Activated effector memory CD4-positive, alpha-beta T cell treated with anti-CD3 and anti-CD28 coated beads, Interleukin-2, amount 50 U/mL, for 16 hours (primary cell): ENCODE data around the gene UNC79.

Experiments
- DNase-seq: peaks from one replicate; pipeline ENCODE4 v3.0.0-alpha.2; 2020

The UNC79 gene

DNA sequence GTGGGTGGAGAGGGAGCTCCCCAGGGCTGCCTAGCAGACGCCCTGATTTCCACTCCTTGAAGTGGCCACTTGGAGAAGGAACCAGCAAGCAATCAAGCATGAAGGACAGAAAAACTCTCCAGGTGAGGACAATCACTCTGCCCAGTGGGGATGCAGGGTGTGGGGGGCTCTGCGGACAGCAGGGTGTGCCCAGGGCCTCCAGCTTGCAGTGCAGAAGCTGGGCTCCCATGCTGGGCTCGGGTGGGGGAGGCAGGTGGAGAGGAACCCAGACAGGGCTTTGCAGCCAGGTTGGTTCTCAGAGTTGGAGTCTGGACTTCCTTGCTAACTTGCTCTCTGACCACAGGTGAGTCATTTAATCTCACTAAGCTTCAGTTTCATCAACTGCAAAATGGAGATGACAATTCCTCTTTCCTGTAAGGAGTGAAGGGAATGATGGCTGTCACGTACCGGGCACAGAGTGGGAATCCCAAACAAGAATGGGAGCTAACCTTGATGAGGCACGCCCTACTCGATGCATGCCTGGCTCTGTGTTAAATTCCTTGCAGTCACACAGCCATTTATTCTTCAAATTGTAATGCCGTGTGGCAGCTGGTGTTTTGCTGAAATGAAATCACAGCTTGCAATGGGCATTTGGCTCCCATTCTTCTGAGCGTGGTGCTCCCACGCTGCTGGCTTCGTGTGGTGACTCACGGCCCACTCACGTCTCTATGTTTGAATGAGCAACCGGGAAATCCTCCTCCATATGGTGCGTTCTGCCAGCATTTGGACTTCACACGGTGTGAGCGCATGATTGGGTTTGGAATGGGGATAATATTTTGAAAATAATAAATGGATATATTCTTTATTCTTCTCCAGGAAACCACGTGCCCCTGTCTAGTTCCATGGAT, 282.3 kb downstream of the UNC79 start:
- DNase-seq: no peak

- no peak for DNase-seq
Observed at GRCh38 chr14:93713726-93714405, 283.1 kb downstream of the UNC79 start.

DNA sequence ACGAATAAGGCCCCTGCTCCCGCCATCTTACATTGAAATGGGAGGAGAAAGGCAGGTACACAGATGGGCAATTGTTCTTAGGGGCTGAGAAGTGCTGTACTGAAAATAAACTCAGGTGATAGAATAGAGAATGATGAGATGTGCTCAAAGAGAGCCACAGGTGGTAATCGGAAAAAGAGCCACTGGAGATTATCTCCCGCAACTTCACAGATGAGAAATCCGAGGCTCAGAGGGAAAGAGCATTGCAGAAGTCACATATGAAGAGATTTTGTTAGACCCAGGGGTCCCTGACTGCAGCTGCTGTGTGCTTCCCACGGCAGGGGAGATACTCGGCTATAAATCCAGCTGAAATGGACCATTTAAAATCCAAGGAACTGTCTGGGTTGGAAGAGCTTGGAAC, 283.9 kb downstream of the UNC79 start:
- DNase-seq: no peak

DNA sequence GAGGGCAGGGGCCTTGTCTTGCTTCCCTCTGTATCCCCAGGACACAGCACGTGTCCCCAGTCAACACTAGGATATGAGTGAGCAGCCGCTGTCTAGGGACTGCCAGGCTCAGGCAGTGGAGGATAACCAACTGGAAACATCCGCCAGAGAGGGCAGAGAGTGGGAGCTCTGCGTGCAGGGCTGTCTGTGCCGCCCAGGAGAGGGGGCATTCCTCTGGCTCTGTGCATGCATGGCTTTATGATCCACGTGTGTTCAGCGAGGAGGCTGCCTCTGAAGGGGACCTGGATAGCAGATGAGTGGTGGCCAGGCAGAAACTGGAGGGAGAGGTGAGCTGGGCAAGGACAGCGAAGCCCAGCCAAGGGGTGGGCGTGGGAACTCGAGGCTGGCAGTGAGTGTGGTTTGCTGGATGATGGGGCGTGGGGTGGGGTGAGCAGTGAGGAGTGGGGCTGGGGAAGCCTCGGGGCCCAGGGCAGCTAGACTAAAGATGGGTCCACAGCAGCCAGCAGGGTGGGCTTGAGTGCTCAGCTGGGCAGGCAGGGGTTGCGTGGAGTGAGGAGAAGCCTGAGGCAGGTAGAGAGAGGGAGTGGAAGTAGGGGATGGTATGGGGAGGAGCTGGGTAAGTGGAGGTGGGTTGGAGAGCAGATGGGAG, 284.7 kb downstream of the UNC79 start:
- no peak for DNase-seq

DNA sequence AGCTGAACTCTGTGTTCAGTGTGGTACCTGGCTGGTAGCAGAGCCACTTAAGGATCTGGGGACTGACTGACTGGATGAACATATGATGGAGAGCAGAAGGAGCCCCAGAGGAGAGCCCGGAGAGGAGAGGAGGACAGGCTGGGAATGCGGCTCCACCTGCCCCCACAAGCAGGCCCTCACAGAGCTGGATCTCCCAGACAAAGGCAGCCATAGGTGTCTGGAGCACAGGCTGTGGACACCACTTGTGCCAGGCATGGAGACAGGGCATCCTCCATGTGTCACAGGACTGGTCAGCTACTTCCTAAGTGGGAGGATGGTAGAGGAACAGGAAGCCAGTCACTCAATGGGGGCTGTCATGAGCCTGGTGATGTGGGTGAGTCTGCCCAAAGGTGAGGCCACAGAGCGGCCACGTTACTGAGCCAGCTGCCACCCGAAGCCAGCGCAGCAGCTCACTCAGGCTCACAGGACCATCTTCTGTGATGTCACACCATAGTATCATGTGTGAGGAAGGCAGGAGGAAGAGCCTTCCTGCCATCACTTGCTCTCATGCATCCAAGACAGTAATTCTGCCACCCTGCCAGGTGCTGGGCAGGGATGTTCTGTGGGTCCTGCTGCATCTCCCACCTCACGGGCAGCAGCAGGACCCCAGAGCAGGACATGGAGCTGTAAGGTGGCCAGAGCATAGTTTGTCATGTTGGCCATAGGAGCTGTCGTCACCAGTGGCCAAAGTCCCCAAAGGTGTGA, 285.4 kb downstream of the UNC79 start:
- no peak for DNase-seq

GRCh38 chr14:93716746-93717667, 286.3 kb downstream of the UNC79 start:
- DNase-seq: peak; percentile 51

DNA sequence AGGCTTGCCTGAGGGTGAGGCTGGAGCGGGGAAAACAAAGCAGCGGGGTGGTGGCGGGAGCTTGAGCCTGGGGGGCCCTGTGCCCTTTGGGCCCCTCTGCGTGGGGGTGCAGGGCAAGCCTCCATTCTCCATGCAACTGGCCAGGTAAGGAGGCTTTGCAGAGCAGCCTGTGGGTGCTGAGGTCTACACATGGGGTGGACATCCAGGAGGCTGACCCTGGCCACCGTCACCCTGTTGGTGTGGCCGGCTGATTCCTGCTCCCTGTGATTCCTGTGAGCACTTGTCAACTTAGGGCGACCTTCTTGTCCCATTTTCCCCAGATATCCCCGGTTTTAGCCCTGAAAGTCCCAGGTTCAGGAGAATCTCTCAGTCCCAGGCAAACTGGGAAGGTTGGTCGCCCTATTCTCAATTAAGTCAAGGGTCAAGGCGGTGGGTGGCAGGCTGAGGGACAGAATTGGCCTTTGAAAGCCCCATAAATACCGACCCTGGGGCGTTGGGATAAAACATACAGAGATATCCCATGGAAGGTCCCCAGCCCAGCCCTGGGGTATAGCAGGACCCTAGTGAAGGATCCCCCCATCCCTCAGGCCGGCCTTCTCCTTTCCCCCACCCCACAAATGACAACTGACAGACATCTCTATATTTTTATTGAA, 287.1 kb downstream of the UNC79 start:
- DNase-seq: peak; percentile 39

GRCh38 chr14:93719256-93719655, 288.5 kb downstream of the UNC79 start:
- DNase-seq: no peak

DNA sequence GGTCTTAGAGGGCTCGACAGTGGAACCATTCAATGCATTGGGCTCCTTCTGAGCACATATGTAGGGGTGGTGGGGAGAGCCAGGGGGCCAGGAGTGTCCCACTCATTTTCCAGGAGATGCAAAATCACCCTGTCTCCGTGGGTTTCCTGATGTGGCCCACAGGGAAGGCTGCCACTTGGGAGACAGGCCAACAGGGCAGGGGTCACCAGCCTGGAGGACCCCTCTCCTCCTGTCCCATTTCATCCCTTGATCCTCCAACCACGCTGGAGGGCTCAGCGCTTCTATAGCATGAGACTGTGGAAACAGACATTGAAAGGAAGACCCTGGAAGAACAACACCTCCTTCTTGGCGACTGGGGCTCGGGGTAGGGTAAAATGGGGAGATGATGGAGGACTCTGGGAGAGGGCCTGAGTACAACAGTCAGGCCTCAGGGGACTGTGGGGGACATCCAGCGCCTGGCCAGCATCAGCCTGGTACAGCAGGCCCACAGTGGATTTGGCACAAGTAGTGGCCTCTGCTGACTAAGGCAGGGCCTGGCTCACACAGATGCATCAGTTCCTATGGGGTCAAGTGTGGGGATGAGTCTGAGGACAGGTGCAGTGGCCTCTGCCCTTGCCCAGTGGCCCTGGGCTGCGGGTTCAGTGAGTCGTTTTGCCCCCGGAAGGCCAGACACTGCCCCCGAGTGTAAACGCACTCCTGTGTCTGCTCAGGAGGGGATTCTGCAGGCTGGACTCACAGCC, 289.5 kb downstream of the UNC79 start:
- no peak for DNase-seq

GRCh38 chr14:93720981-93721483, 290.3 kb downstream of the UNC79 start:
- no peak for DNase-seq

- peak; percentile 47 for DNase-seq
Observed at GRCh38 chr14:93723001-93723400, 292.3 kb downstream of the UNC79 start.

DNA sequence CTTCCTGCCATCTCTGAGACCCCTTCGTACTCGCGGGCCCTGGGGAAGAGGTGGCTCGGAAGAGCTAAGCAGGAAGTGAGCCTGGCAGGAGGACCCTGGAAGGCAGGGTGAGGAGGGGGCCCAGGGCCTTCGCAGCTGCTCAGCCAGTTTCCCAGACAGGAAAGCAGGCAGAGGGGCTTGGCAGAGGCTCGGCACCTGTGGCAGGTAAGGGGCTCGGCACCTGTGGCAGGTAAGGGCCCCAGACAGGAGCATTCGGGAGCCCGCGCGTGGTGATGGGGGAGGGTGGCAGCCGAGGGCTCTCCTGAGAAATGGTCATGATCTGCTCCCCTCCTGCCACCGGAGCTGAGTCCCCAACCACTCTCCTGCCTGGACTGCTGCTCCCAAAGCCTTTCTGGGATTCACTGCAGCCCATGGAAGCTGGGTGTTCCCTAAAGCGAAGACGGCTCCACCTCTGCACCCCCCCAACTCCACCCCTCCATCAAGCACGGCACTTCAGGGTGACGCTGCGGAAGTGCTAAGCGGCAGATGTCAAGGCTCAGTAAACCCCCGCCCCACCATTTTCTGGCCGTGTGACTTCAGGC, 294.4 kb downstream of the UNC79 start:
- DNase-seq: peak; percentile 37

- no peak for DNase-seq
Observed at GRCh38 chr14:93725993-93726392, 295.3 kb downstream of the UNC79 start.

DNA sequence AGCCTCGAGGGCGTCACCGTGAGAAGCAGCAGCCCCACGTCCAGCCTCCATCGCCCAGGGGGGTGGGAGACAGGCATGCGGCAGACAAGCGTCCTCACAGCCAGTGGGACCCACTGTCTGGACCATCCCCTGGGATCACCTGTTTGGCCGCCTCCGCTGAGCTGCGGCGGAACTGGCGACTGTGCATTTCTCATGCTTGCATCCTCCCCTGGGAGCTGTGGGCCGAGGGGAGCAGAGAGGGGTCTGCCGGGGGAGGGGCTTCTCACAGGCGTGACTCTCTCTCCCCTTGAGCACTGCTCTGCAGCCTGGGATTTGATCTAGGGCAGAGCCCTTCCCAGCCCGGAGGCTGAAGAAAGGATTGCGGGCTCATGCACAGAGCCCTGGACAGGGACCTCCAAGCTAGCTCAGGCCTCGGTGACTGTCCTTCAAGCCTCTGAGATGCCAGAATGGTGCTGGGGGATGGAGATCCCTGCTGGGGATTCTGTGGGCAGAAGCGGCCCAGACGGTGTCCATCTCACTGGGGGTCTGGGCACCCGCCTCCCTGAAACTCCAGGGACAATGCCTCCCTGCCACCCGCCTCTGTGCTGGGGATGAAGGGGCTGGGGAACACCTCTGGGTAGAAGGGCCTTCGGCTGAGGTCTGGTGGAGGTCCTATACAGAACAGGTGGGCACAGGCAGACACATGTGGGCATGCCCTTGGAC, 296.5 kb downstream of the UNC79 start:
- no peak for DNase-seq

DNA sequence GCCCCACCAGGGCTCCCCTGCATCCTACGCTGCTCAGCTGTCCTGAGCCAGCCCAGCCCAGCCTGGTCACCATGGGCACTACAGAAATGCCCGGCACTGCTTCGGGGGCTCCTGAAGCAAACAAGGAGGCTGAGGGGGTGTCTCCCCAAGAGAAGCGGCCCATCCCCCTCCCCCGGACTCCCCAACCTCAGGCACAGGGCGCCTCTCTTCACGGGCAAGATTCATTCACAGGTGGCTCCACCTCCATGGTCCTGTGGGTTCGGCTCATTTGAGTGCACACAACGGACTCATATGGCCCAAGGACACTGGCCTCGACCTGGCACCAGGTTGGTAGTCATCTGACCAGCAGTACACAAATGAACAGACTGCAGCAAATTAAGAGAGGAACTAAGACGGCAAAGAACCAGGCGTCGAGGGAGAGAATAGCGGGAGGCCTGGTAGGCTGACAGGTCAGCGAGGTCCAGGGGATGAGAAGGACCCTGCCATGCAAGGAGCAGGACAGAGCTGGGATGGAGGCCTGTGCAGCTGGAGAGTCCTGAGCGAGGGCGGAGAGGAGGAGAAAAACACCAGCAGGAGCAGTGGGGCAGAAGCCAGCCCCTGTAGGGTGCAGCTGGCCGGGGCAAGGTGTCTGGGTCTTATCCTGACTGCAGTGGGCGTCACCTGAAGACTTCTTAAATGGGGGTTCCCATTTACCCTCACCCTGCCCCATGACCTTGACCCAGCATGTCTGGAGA, 297.3 kb downstream of the UNC79 start:
- DNase-seq: no peak

GRCh38 chr14:93728651-93729016, 297.9 kb downstream of the UNC79 start:
- no peak for DNase-seq

GRCh38 chr14:93729993-93730392, 299.3 kb downstream of the UNC79 start:
- DNase-seq: no peak

DNA sequence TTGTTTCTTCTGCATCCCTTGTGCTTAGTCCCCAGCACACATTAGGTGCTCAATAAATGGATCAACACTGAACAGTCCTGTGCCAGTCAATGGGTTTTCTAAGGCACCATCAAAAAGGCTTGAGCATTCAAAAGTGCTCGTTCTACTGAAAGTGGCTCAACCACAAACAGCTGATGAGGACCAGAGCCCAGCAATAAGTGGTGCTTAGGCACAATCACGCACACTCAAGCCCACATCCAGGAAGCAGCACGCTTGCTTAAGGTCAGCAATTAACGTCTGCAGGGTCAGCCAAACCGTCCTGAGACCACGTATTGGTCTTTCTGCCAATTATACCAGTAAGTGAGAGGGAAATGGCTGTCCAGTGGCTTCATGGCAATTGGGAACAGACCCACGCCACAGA, 301.0 kb downstream of the UNC79 start:
- DNase-seq: no peak

- no peak for DNase-seq
Observed at GRCh38 chr14:93732524-93732923, 301.8 kb downstream of the UNC79 start.
